Upper lobe of right lung (tissue), 1 donor: Measurements from ENCODE around the gene FXYD2. TPM values are rescaled to one million over a fixed set of nuclear protein-coding genes. Genes with fewer than 3 reads are reported as not detected.
"Not testable (repeated sequence)": the region's sequence is repeated elsewhere in the genome, so short reads cannot be mapped to it uniquely, and the experiment has no call there.

Experiments used
- ATAC-seq: fragments of 200-7000 bp; cut with Tn5 transposase; one replicate; pipeline ENCODE4 v1.9.1; 2020; ENCODE audit warnings: mild to moderate bottlenecking, moderate library complexity
- DNase-seq: peaks from one replicate; pipeline ENCODE4 v3.0.0-alpha.2; 2020
- H3K27ac ChIP-seq: fragments of 200-600 bp; one replicate; pipeline ENCODE4 v1.8.0; 2022
- H3K27me3 ChIP-seq: fragments of 200-600 bp; one replicate; pipeline ENCODE4 v1.8.0; 2022; ENCODE audit warnings: mild to moderate bottlenecking
- H3K36me3 ChIP-seq: fragments of 200-600 bp; one replicate; pipeline ENCODE4 v1.8.0; 2022
- H3K4me1 ChIP-seq: fragments of 200-600 bp; one replicate; pipeline ENCODE4 v1.8.0; 2022
- H3K4me3 ChIP-seq: fragments of 200-600 bp; one replicate; pipeline ENCODE4 v1.8.0; 2022; ENCODE audit warnings: mild to moderate bottlenecking
- H3K9me3 ChIP-seq: fragments of 200-600 bp; one replicate; pipeline ENCODE4 v1.8.0; 2022
- intact Hi-C: fragments of 100-400 bp; cut with DNase I; formaldehyde crosslinking; loops from one replicate; pipeline ENCODE4 v1.11.0; 2022
- total RNA-seq: library from RNA; stranded (reverse); fragmentation: NEBNext Ultra II Directional; extraction: Animal tissue kit (Norgen Biotek cat#: 25700); gene quantifications from one replicate; pipeline ENCODE4 v1.2.1, GENCODE V29; 2021
- TF ChIP-seq, protein P1 (sequence below): fragments of 200-600 bp; IDR thresholded peaks from one replicate; pipeline ENCODE4 v1.8.0; 2022; ENCODE audit warnings: antibody characterized with exemption
- donor health status: DM: no; HTN: yes; CAD: no; lungs with severe emphysema.

FXYD2 gene
- total RNA-seq, 1 donor from 2014 or later, result 3.6 TPM

DNA sequence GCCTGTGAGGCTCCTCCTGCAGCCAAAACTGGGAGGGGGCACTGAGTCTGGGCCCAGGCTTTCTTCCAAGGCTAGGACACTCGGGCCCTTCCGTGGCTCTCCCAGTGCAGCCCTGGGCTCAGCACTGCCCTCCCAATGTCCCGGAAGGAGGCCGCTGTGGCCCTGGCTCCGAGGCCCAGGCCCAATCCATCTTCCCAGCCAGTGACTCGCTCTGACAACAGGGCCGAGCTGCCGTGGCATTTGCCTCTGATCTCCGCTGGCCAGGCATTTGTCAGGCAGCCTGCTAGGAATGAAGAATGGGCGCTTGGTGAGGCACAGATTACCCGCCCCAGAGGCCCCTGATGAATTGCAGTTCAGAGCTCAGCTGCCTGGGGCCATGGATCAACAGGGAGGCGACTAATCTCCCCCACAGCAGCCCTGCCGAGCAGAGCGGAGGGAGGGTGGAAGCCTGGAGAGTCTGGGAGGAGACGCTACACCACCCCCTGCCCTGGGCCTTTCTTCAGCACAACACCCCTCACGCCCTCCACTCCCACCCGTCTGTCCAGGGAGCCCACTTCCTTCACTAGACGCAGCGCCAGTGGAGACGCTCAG, 8.3 kb downstream of the FXYD2 start:
- Histone ChIP-seq H3K4me3 (no peak overlapping the region), H3K36me3 (no peaks in the 10 kb centered on the region), H3K27ac (peak overlapping the region; percentile 71), H3K27me3 (no peaks in the 10 kb centered on the region), H3K9me3 (no peaks in the 10 kb centered on the region), H3K4me1 (peaks cover 43% of the 10 kb centered on the region)
- TF ChIP-seq, protein P1, sequence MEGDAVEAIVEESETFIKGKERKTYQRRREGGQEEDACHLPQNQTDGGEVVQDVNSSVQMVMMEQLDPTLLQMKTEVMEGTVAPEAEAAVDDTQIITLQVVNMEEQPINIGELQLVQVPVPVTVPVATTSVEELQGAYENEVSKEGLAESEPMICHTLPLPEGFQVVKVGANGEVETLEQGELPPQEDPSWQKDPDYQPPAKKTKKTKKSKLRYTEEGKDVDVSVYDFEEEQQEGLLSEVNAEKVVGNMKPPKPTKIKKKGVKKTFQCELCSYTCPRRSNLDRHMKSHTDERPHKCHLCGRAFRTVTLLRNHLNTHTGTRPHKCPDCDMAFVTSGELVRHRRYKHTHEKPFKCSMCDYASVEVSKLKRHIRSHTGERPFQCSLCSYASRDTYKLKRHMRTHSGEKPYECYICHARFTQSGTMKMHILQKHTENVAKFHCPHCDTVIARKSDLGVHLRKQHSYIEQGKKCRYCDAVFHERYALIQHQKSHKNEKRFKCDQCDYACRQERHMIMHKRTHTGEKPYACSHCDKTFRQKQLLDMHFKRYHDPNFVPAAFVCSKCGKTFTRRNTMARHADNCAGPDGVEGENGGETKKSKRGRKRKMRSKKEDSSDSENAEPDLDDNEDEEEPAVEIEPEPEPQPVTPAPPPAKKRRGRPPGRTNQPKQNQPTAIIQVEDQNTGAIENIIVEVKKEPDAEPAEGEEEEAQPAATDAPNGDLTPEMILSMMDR, result no peak
- DNase-seq (no peak), ATAC-seq (no peak)
- intact Hi-C loops, result no loop called here

DNA sequence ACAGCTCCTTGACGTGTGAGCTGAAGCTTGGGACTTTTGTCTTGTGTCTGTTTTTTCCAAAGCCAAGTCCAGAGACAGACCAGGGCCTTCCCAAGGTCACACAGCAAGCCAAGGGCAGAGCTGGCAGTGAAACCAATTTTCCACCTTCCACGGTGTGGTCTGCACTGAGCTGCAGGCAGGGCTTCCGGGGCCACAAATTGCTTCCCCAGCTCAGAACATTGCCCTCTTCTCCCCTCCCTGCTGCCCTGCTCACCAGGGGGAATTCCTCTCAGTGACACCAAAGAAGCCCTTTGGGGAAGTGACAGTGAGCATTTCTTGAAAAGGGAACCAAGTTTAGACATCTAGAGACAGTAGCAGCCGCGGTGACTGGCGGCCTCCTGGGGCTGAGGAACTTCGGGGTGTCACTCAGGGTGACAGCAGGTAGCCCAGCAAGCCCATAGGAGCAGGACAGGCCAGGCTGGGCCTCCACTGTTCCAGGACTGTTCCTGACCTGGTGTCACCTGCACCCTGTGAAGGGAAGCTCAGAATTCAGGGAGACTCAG, 9.2 kb downstream of the FXYD2 start:
- peaks cover 43% of the 10 kb centered on the region for H3K4me1 ChIP-seq
- TF ChIP-seq, protein P1, result no peak
- no peaks in the 10 kb centered on the region for H3K27me3 ChIP-seq
- no peak overlapping the region for H3K4me3 ChIP-seq
- DNase-seq (no peak), ATAC-seq (peak; percentile 79)
- H3K9me3 ChIP-seq, result no peaks in the 10 kb centered on the region
- no peaks in the 10 kb centered on the region for H3K36me3 ChIP-seq
- H3K27ac ChIP-seq, result peak overlapping the region; percentile 71
- intact Hi-C loops, result no loop called here

DNA sequence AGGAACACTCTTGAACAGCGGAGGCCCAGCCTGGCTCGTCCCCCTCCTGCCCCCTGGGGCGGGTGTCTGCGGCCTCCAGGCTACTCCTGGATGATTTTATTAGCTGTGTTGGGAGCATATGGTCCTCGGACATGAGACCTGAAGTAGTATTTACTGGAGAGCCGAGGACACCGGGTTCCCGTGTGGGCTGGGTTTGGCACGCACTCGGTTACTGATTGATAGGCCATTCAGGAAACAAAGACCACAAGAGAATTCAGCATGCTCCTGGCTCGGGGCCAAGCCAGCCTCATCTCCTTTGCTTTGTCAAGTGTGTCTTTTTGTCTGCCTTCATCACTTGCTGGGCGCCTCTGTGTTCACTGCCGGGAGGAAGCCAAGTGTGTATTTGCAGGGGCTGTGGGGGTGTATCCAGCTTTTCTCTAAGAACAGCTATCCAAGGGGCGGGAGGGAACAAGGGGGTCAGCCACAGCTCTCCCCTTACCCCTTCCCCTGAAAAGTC, 9.7 kb downstream of the FXYD2 start:
- ATAC-seq (peak; percentile 2), DNase-seq (peak; percentile 79)
- H3K9me3 ChIP-seq, result no peaks in the 10 kb centered on the region
- no peaks in the 10 kb centered on the region for H3K36me3 ChIP-seq
- peaks cover 43% of the 10 kb centered on the region for H3K4me1 ChIP-seq
- TF ChIP-seq, protein P1, result no peak
- H3K4me3 ChIP-seq, result no peak overlapping the region
- H3K27ac ChIP-seq, result peak overlapping the region; percentile 71
- intact Hi-C loops, result no loop called here
- H3K27me3 ChIP-seq, result no peaks in the 10 kb centered on the region

DNA sequence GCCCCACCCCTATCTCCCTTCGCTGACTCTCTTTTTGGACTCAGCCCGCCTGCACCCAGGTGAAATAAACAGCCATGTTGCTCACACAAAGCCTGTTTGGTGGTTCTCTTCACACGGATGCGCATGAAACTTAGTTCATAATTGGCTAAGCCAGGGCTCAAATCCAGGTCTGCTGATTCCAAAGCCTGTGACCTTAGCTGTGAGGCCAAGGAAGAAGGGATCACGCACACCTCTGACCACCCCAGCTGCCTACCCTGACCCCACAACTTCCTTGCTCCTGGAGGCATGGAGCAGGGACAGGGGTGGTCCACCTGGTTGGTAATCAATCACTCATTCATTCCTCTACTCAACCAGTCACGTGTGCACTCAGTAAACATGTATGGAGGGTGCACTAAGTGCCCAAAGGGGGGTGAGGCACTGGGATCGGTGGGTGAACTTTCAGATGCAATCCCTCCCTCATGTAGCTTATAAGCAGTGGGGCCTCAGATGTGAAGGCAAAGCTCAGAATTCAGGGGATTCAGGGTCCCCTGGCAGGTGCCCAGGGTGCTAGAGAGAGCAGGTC, 10.3 kb downstream of the FXYD2 start:
- H3K36me3 ChIP-seq, result no peaks in the 10 kb centered on the region
- peaks cover 43% of the 10 kb centered on the region for H3K4me1 ChIP-seq
- TF ChIP-seq, protein P1, result no peak
- H3K4me3 ChIP-seq, result no peak overlapping the region
- H3K27ac ChIP-seq, result peak overlapping the region; percentile 30
- no peaks in the 10 kb centered on the region for H3K9me3 ChIP-seq
- ATAC-seq (no peak), DNase-seq (no peak)
- intact Hi-C loops, result no loop called here
- H3K27me3 ChIP-seq, result no peaks in the 10 kb centered on the region

DNA sequence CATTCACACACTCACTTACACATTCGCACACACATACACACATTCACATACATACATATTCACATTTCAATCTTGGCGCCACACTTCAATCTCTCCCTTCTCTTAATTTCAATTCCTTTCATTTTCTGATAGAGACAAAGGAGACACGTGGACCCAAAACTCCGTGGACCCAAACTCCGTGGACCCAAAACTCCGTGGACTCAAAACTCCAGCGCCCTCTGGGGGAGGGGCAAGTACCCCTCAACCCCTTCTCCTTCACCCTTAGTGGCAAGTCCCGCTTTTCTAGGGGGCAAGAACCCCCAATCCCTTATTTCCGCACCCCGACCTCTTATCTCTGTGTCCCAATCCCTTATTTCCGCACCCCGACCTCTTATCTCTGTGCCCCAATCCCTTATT, 14.5 kb downstream of the FXYD2 start:
- ATAC-seq, H3K36me3 ChIP-seq, H3K27ac ChIP-seq, H3K4me3 ChIP-seq, DNase-seq, intact Hi-C loops, H3K27me3 ChIP-seq, H3K9me3 ChIP-seq: not testable (repeated sequence)
- H3K4me1 ChIP-seq, result peaks cover 20% of the 10 kb centered on the region
